GM21423 (cell line): ENCODE data around the gene RNF214.

Source experiments
- ATAC-seq: cut with Tn5 transposase; IDR thresholded peaks from one replicate; pipeline ENCODE4 v1.9.1; 2021; ENCODE audit warnings: mild to moderate bottlenecking, moderate library complexity; ENCODE audit not compliant: unreplicated experiment

The RNF214 gene

GRCh38 chr11:117212697-117213355, 19.6 kb upstream of the RNF214 start:
- ATAC-seq = no peak

- no peak for ATAC-seq
Measured at GRCh38 chr11:117214404-117215110, 17.9 kb upstream of the RNF214 start.

GRCh38 chr11:117217141-117218084, 15.1 kb upstream of the RNF214 start:
- ATAC-seq = no peak

GRCh38 chr11:117218133-117218915, 14.1 kb upstream of the RNF214 start:
- ATAC-seq = no peak

- ATAC-seq = no peak
Measured at GRCh38 chr11:117219001-117219400, 13.5 kb upstream of the RNF214 start.

GRCh38 chr11:117219455-117219854, 13.0 kb upstream of the RNF214 start:
- ATAC-seq = no peak

GRCh38 chr11:117219995-117220394, 12.5 kb upstream of the RNF214 start:
- no peak for ATAC-seq

GRCh38 chr11:117220568-117220967, 11.9 kb upstream of the RNF214 start:
- no peak for ATAC-seq

- ATAC-seq = no peak
Measured at GRCh38 chr11:117220999-117221774, 11.3 kb upstream of the RNF214 start.

GRCh38 chr11:117221775-117222517, 10.5 kb upstream of the RNF214 start:
- ATAC-seq = no peak

- ATAC-seq = no peak
Measured at GRCh38 chr11:117222991-117223740, 9.3 kb upstream of the RNF214 start.

GRCh38 chr11:117223741-117224689, 8.5 kb upstream of the RNF214 start:
- no peak for ATAC-seq

GRCh38 chr11:117225553-117226170, 6.8 kb upstream of the RNF214 start:
- no peak for ATAC-seq

GRCh38 chr11:117226388-117227385, 5.8 kb upstream of the RNF214 start:
- no peak for ATAC-seq

- no peak for ATAC-seq
Measured at GRCh38 chr11:117228091-117228490, 4.4 kb upstream of the RNF214 start.

GRCh38 chr11:117229411-117229810, 3.1 kb upstream of the RNF214 start:
- no peak for ATAC-seq
